Measurements from ENCODE around the gene ADGRA1.
"Not testable (repeated sequence)": the region's sequence is repeated elsewhere in the genome, so short reads cannot be mapped to it uniquely, and the experiment has no call there.

The ADGRA1 gene

DNA sequence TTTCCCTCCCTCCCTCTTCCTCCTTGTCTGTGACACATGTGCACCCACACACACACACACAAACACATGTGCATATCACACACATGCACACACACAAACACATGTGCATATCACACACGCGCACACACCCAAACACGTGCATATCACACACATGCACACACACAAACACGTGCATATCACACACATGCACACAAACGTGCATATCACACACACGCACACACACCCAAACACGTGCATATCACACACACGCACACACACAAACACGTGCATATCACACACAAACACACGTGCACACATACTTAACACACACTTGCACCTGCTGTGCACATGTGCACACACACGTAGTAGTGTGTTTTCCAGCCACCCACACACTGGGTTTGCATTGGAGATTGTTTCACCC is 42.9 kb downstream of the ADGRA1 start:
- DNase-seq, result peak in 6 of 42 donors; percentile 0 to 12 (median 6)
- intact Hi-C loops (cut with DNase I), result no loop called here

DNA sequence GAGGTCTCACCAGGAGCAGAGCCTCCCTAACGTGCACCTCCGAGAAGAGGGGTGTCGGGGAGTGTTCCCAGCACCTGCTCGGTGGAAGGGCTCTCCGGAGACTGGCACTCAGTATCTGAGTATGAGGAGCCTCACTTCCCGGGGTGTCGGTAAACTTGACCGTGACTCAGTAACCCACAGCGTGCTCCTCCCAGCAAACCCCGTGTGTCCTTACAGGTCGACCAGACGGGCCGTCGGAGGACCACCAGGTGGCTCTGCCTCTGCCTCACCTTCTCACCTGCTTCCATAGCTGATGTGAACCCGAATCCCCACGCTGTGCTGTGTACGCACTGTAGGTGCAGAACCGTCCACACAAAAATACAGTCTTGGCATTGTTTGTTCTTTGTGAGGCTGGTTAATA is 43.3 kb downstream of the ADGRA1 start:
- intact Hi-C loops (cut with DNase I), result no loop called here
- DNase-seq, result peak in 10 of 42 donors; percentile 1 to 39 (median 16)

DNA sequence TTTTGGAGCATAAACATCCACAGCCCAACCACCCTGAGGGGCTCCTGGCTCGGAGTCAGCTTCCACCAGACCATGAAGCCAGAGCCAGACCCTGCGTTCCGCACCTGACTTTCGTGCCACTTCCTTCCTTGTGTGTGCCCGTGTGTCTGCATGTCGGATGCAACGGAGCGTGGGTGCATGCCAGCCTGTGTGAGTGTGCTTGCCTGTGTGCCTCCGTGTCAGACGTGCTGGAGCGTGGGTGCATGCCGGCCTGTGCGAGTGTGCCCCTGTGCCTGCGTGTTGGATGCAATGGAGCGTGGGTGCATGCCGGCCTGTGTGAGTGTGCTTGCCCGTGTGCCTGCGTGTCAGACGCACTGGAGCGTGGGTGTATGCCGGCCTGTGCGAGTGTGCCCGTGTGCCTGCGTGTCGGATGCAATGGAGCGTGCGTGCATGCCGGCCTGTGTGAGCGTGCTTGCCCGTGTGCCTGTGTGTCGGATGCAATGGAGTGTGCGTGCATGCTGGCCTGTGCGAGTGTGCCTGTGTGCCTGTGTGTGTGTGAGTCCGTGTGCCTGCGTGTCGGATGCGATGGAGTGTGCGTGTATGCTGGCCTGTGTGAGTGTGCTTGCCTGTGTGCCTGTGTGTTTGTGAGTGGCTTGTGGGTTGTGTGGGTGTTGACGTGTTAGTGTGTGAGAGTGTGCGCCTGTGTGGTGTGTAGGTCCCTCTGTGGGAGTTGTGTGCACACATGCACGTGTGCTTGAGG is 44.2 kb downstream of the ADGRA1 start:
- DNase-seq, result peak in 9 of 42 donors; percentile 10 to 42 (median 19)
- intact Hi-C loops (cut with DNase I), result no loop called here

- DNase-seq, result peak in 11 of 42 donors; percentile 1 to 37 (median 11)
- intact Hi-C loops (cut with DNase I), result no loop called here
These were observed 45.0 kb downstream of the ADGRA1 start for GRCh38 chr10:133132473-133133291.

GRCh38 chr10:133133471-133134231 is 45.9 kb downstream of the ADGRA1 start:
- intact Hi-C loops (cut with DNase I), result no loop called here
- peak in 11 of 42 donors; percentile 1 to 34 (median 10) for DNase-seq

DNA sequence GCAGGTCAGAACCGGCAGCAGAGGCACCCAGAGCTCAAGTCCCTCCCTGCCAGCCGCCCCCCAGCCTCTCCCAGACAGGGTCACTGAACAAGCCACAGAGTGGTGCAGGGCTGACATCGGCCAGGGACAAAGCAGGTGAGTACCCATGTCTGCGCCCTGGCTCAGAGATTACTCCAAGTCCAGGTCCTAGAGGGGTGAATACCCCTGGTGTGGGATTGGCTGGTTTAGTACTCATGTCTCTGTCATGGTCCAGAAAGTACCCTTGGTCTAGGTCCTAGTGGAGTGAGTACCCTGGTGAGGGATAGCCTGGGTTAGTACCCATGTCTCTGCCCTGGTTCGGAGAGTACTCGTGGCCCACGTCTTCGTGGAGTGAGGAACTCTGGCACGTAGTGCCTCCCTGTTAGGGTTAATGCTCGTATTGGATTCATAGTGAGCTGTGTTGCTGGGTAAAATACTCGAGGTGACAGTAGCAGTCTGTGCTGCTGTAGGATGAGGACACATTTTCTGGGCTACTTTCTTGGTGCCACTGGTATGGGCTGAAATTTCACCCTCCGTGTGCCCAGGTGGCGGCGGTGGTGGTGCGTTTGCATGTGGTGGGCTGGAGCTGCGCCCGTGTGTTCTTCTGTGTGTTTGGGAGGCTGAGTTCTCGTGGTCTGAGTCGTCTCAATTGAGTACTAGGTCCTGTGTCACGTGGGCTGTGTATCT is 46.8 kb downstream of the ADGRA1 start:
- intact Hi-C loops (cut with DNase I), result no loop called here
- peak in 12 of 42 donors; percentile 2 to 41 (median 14) for DNase-seq

DNA sequence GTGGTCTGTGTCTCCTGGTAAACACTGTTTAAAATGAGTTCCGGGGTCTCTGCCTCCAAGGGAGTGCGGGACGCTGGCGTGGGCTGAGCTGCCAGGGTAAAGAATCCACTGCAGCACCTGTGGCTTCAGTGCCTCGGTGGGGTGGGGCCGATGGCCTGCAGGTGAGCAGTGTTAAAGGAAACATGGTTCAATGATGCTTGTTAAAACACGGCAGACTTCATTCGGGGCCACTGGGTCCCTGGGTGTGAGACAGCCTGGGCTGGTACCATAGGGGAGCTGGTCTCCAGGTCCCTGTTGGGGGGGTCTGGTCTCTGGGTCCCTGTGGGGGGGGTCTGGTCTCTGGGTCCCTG is 47.4 kb downstream of the ADGRA1 start:
- peak in 3 of 42 donors; percentile 3 to 33 (median 8) for DNase-seq

DNA sequence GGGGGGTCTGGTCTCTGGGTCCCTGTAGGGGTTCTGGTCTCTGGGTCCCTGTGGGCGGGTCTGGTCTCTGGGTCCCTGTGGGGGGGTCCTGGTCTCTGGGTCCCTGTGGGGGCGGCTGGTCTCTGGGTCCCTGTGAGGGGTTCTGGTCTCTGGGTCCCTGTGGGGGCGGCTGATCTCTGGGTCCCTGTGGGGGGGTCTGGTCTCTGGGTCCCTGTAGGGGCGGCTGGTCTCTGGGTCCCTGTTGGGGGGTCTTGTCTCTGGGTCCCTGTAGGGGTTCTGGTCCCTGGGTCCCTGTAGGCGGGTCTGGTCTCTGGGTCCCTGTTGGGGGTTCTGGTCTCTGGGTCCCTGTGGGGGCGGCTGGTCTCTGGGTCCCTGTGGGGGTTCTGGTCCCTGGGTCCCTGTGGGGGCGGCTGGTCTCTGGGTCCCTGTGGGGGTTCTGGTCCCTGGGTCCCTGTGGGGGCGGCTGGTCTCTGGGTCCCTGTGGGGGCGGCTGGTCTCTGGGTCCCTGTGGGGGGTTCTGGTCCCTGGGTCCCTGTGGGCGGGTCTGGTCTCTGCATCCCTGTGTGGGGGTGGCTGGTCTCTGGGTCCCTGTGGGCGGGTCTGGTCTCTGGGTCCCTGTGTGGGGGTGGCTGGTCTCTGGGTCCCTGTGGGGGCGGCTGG is 49.9 kb downstream of the ADGRA1 start:
- intact Hi-C loops (cut with DNase I), result not testable (repeated sequence)

More for the DNA sequence above, 47.4 kb downstream of the ADGRA1 start:
- intact Hi-C loops (cut with DNase I), result no loop called here

GRCh38 chr10:133139551-133140065 is 51.9 kb downstream of the ADGRA1 start:
- intact Hi-C loops (cut with DNase I), result no loop called here
- DNase-seq, result peak in 3 of 42 donors; percentile 2 to 19 (median 17)

More for the DNA sequence above, 49.9 kb downstream of the ADGRA1 start:
- peak in 1 of 42 donors; percentile 12 for DNase-seq

- DNase-seq, result peak in 8 of 42 donors; percentile 0 to 30 (median 11)
- intact Hi-C loops (cut with DNase I), result no loop called here
These were observed 52.9 kb downstream of the ADGRA1 start for GRCh38 chr10:133140417-133141143.

GRCh38 chr10:133141144-133141957 is 53.6 kb downstream of the ADGRA1 start:
- peak in 8 of 42 donors; percentile 0 to 32 (median 16) for DNase-seq
- intact Hi-C loops (cut with DNase I), result no loop called here

GRCh38 chr10:133141958-133142340 is 54.2 kb downstream of the ADGRA1 start:
- DNase-seq, result peak in 7 of 42 donors; percentile 1 to 39 (median 19)
- intact Hi-C loops (cut with DNase I), result no loop called here

DNA sequence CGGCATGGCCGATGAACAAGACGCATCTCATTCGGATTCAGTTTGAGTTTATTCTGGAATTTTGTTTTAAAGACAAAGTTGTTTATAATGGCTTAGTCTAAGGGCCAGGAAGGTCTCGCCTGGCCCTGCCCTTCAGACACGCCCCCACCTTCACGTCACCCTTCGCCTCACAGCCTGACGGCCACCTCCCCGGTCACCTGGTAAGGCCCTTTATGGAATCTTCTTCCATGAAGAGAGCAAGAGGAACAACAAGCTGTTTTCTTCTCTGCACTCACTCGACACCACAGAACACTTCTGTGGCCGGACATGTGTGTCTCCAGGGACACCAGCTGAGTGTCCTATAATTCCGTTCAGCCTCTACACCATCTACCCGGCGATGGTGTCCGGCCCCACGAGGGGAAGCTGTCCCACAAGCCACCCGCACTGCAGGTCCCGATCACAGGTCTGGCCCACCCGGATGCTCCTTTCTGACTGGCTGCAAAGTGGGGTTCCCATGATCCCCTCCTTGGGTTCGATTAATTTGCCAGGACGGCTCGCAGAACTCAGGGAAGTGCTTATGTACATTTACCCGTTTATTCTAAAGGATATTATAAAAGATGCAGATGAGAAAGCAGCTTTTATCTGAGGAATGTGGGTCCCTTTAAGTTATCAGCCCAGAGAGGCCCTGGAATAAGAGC is 54.9 kb downstream of the ADGRA1 start:
- DNase-seq, result peak in 7 of 42 donors; percentile 3 to 31 (median 14)
- intact Hi-C loops (cut with DNase I), result no loop called here

DNA sequence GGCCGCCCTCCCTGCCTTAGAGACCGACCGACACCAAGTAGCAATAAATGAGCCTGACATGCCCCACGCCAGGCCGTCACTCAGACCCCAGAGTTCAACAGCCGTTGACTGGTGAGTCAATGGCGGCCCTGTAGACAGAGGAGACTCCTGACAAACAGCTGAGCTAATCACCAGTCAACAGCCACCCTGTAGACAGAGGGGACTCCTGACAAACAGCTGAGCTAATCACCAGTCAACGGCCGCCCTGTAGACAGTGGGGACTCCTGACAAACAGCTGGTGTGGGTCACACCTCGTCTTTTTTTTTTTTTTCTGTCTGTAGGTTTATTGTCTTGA is 55.4 kb downstream of the ADGRA1 start:
- DNase-seq, result peak in 5 of 42 donors; percentile 0 to 26 (median 16)
- intact Hi-C loops (cut with DNase I), result no loop called here

GRCh38 chr10:133143546-133143945 is 55.8 kb downstream of the ADGRA1 start:
- DNase-seq, result peak in 6 of 42 donors; percentile 1 to 32 (median 18)
- intact Hi-C loops (cut with DNase I), result no loop called here

DNA sequence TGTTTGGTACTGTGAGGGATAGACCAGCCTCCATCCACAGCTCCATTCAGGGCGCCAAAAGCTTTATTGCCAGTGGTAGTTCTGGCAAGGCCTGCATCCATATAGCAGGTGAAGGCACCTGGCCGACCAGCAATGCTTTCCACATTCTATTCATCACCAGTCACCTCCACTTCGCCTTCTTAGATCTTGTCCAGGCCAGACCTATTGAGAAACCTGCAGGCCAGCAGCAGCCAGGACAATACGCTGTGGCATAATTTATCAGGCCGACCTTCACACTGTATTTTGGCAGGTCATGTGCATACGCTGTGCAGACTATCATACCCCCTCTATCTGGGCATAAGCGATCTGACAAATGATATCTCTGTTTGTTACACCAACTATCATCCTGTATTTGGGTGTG is 57.0 kb downstream of the ADGRA1 start:
- intact Hi-C loops (cut with DNase I), result no loop called here
- peak in 3 of 42 donors; percentile 4 to 22 (median 8) for DNase-seq
